Naive B cell (primary cell): ENCODE measurements around the gene TMEM132D. TPM values are rescaled to one million over a fixed set of nuclear protein-coding genes. Genes with fewer than 3 reads are reported as not detected.
"Not testable (repeated sequence)": the region's sequence is repeated elsewhere in the genome, so short reads cannot be mapped to it uniquely, and the experiment has no call there.

ENCODE experiments used
- ATAC-seq, 2 donors: fragments of 150-1000 bp; cut with Tn5 transposase; 2 replicates each; pipeline ENCODE4 v1.10.0; 2021; ENCODE audit warnings: low read depth in 2 of 2, mild to moderate bottlenecking in 2 of 2, moderate library complexity in 2 of 2
- DNase-seq: peaks from one replicate; pipeline ENCODE4 v3.0.0; 2022
- H3K27ac Mint-ChIP-seq, 6 donors: one replicate each; pipeline ENCODE4 v1.8.0; 2020 to 2022; ENCODE audit warnings: mild to moderate bottlenecking in 6 of 6, mixed read lengths in 6 of 6, moderate library complexity in 5 of 6, inconsistent platforms in 2 of 6
- H3K27me3 Mint-ChIP-seq, 3 donors: one replicate each; pipeline ENCODE4 v1.8.0; 2021 to 2022; ENCODE audit warnings: mixed read lengths in 3 of 3, mild to moderate bottlenecking in 1 of 3
- H3K36me3 Mint-ChIP-seq, 2 donors: one replicate each; pipeline ENCODE4 v1.8.0; 2020 to 2022; ENCODE audit warnings: mixed read lengths in 2 of 2, inconsistent platforms in 1 of 2, mild to moderate bottlenecking in 1 of 2
- H3K4me1 Mint-ChIP-seq, 3 donors: one replicate each; pipeline ENCODE4 v1.8.0; 2020 to 2022; ENCODE audit warnings: mixed read lengths in 3 of 3, inconsistent platforms in 1 of 3, mild to moderate bottlenecking in 1 of 3, moderate library complexity in 1 of 3
- H3K4me3 Mint-ChIP-seq, 8 donors: one replicate each; pipeline ENCODE4 v1.8.0; 2020 to 2022; ENCODE audit warnings: mild to moderate bottlenecking in 8 of 8, mixed read lengths in 8 of 8, moderate library complexity in 8 of 8, inconsistent platforms in 2 of 8
- H3K9me3 Mint-ChIP-seq, 7 donors: one replicate each; pipeline ENCODE4 v1.8.0; 2020 to 2022; ENCODE audit warnings: mixed read lengths in 7 of 7, mild to moderate bottlenecking in 5 of 7, inconsistent platforms in 2 of 7, moderate library complexity in 1 of 7
- polyA plus RNA-seq, 6 donors: library from polyadenylated mRNA; unstranded; fragments of 300-500 nt; fragmentation: Illumina TruSeq; gene quantifications; one replicate each; pipeline ENCODE4 v1.2.3, GENCODE V29; 2021; ENCODE audit warnings: low read depth in 6 of 6

The TMEM132D gene
- polyA plus RNA-seq, 6 donors from 2014 or later: not detected

- H3K9me3 Mint-ChIP-seq: peaks cover 5 to 38% (median 14%) of the 10 kb centered on the region in 7 donors
- H3K27ac Mint-ChIP-seq: no peak overlapping the region
- ATAC-seq (no peak), DNase-seq (no peak)
- no peaks in the 10 kb centered on the region for H3K4me1 Mint-ChIP-seq
- peaks cover 4 to 15% of the 10 kb centered on the region in 2 donors for H3K36me3 Mint-ChIP-seq
- H3K27me3 Mint-ChIP-seq: peaks cover 0 to 16% (median 6%) of the 10 kb centered on the region in 3 donors
- no peak overlapping the region for H3K4me3 Mint-ChIP-seq
Observed at GRCh38 chr12:129196927-129197326, 706.9 kb downstream of the TMEM132D start.

- Mint-ChIP-seq H3K9me3 (peaks cover 3 to 30% (median 12%) of the 10 kb centered on the region in 7 donors), H3K4me1 (no peaks in the 10 kb centered on the region), H3K36me3 (peaks cover 4 to 15% of the 10 kb centered on the region in 2 donors), H3K4me3 (no peak overlapping the region), H3K27me3 (peaks cover 0 to 8% (median 6%) of the 10 kb centered on the region in 3 donors), H3K27ac (no peak overlapping the region)
- no peak for DNase-seq
- no peak for ATAC-seq
Observed at GRCh38 chr12:129195081-129195480, 708.7 kb downstream of the TMEM132D start.

- H3K4me3 Mint-ChIP-seq: no peak overlapping the region
- peaks cover 4 to 15% of the 10 kb centered on the region in 2 donors for H3K36me3 Mint-ChIP-seq
- no peak overlapping the region for H3K27ac Mint-ChIP-seq
- ATAC-seq (no peak), DNase-seq (no peak)
- H3K4me1 Mint-ChIP-seq: no peaks in the 10 kb centered on the region
- H3K27me3 Mint-ChIP-seq: peaks cover 0 to 22% (median 18%) of the 10 kb centered on the region in 3 donors
- H3K9me3 Mint-ChIP-seq: peaks cover 3 to 26% (median 12%) of the 10 kb centered on the region in 7 donors
Observed at GRCh38 chr12:129193263-129193871, 710.5 kb downstream of the TMEM132D start.

- Mint-ChIP-seq H3K36me3 (peaks cover 4 to 15% of the 10 kb centered on the region in 2 donors), H3K9me3 (peaks cover 4 to 31% (median 12%) of the 10 kb centered on the region in 7 donors), H3K27me3 (peaks cover 0 to 22% (median 20%) of the 10 kb centered on the region in 3 donors), H3K4me1 (no peaks in the 10 kb centered on the region), H3K27ac (peak overlapping the region in 1 of 6 donors; percentile 27), H3K4me3 (no peak overlapping the region)
- no peak for ATAC-seq
- DNase-seq: no peak
Observed at GRCh38 chr12:129190827-129191226, 713.0 kb downstream of the TMEM132D start.

- H3K9me3 Mint-ChIP-seq: peaks cover 3 to 31% (median 12%) of the 10 kb centered on the region in 7 donors
- H3K27me3 Mint-ChIP-seq: peaks cover 0 to 17% (median 16%) of the 10 kb centered on the region in 3 donors
- peak overlapping the region in 1 of 8 donors; percentile 75 for H3K4me3 Mint-ChIP-seq
- H3K4me1 Mint-ChIP-seq, ATAC-seq, H3K27ac Mint-ChIP-seq, DNase-seq: not testable (repeated sequence)
- peaks cover 4 to 10% of the 10 kb centered on the region in 2 donors for H3K36me3 Mint-ChIP-seq
Observed at GRCh38 chr12:129189879-129190278, 713.9 kb downstream of the TMEM132D start.

GRCh38 chr12:129186952-129187351 is 716.9 kb downstream of the TMEM132D start:
- H3K4me3 Mint-ChIP-seq: no peak overlapping the region

GRCh38 chr12:129185855-129186254 is 718.0 kb downstream of the TMEM132D start:
- Mint-ChIP-seq H3K4me3 (no peak overlapping the region), H3K27ac (no peak overlapping the region), H3K4me1 (no peaks in the 10 kb centered on the region), H3K36me3 (no peaks in the 10 kb centered on the region), H3K9me3 (peaks cover 0 to 5% (median 2%) of the 10 kb centered on the region in 7 donors), H3K27me3 (peaks cover 11 to 14% (median 14%) of the 10 kb centered on the region in 3 donors)
- ATAC-seq (no peak), DNase-seq (no peak)

More at GRCh38 chr12:129186952-129187351, 716.9 kb downstream of the TMEM132D start:
- peaks cover 0 to 8% (median 2%) of the 10 kb centered on the region in 7 donors for H3K9me3 Mint-ChIP-seq
- H3K36me3 Mint-ChIP-seq: no peaks in the 10 kb centered on the region
- DNase-seq (no peak), ATAC-seq (no peak)
- no peaks in the 10 kb centered on the region for H3K4me1 Mint-ChIP-seq
- no peak overlapping the region for H3K27ac Mint-ChIP-seq
- H3K27me3 Mint-ChIP-seq: peaks cover 7 to 14% (median 14%) of the 10 kb centered on the region in 3 donors

GRCh38 chr12:129184127-129184928 is 719.5 kb downstream of the TMEM132D start:
- Mint-ChIP-seq H3K27ac (no peak overlapping the region), H3K4me1 (no peaks in the 10 kb centered on the region), H3K4me3 (no peak overlapping the region), H3K9me3 (peaks cover 0 to 5% (median 2%) of the 10 kb centered on the region in 7 donors), H3K27me3 (peaks cover 7 to 11% (median 8%) of the 10 kb centered on the region in 3 donors), H3K36me3 (no peaks in the 10 kb centered on the region)
- DNase-seq (no peak), ATAC-seq (no peak)

GRCh38 chr12:129179941-129180553 is 723.8 kb downstream of the TMEM132D start:
- H3K27ac Mint-ChIP-seq: no peak overlapping the region
- H3K4me1 Mint-ChIP-seq: no peaks in the 10 kb centered on the region
- H3K4me3 Mint-ChIP-seq: no peak overlapping the region
- no peaks in the 10 kb centered on the region for H3K36me3 Mint-ChIP-seq
- H3K9me3 Mint-ChIP-seq: peaks cover 0 to 5% (median 0%) of the 10 kb centered on the region in 7 donors
- ATAC-seq: no peak
- H3K27me3 Mint-ChIP-seq: peaks cover 0 to 11% (median 0%) of the 10 kb centered on the region in 3 donors
- DNase-seq: no peak

- ATAC-seq: no peak
- Mint-ChIP-seq H3K4me3 (no peak overlapping the region), H3K27me3 (no peaks in the 10 kb centered on the region), H3K4me1 (no peaks in the 10 kb centered on the region), H3K27ac (peak overlapping the region in 1 of 6 donors; percentile 7), H3K9me3 (peaks cover 0 to 12% (median 3%) of the 10 kb centered on the region in 7 donors), H3K36me3 (no peaks in the 10 kb centered on the region)
- no peak for DNase-seq
Observed at GRCh38 chr12:129169928-129170327, 733.9 kb downstream of the TMEM132D start.

- DNase-seq: no peak
- H3K27ac Mint-ChIP-seq: peak overlapping the region in 1 of 6 donors; percentile 73
- no peaks in the 10 kb centered on the region for H3K4me1 Mint-ChIP-seq
- ATAC-seq: no peak
- no peak overlapping the region for H3K4me3 Mint-ChIP-seq
- no peaks in the 10 kb centered on the region for H3K36me3 Mint-ChIP-seq
- peaks cover 0 to 9% (median 0%) of the 10 kb centered on the region in 3 donors for H3K27me3 Mint-ChIP-seq
- H3K9me3 Mint-ChIP-seq: peaks cover 4 to 22% (median 9%) of the 10 kb centered on the region in 7 donors
Observed at GRCh38 chr12:129163861-129164260, 740.0 kb downstream of the TMEM132D start.

GRCh38 chr12:129163461-129163860 is 740.4 kb downstream of the TMEM132D start:
- ATAC-seq (no peak), DNase-seq (no peak)
- H3K9me3 Mint-ChIP-seq: peaks cover 6 to 23% (median 11%) of the 10 kb centered on the region in 7 donors
- H3K4me1 Mint-ChIP-seq: no peaks in the 10 kb centered on the region
- H3K4me3 Mint-ChIP-seq: no peak overlapping the region
- peaks cover 0 to 9% (median 0%) of the 10 kb centered on the region in 3 donors for H3K27me3 Mint-ChIP-seq
- H3K36me3 Mint-ChIP-seq: no peaks in the 10 kb centered on the region
- peak overlapping the region in 1 of 6 donors; percentile 73 for H3K27ac Mint-ChIP-seq

- no peaks in the 10 kb centered on the region for H3K4me1 Mint-ChIP-seq
- H3K36me3 Mint-ChIP-seq: no peaks in the 10 kb centered on the region
- peaks cover 9 to 30% (median 14%) of the 10 kb centered on the region in 7 donors for H3K9me3 Mint-ChIP-seq
- no peak for ATAC-seq
- H3K4me3 Mint-ChIP-seq: no peak overlapping the region
- peaks cover 0 to 9% (median 0%) of the 10 kb centered on the region in 3 donors for H3K27me3 Mint-ChIP-seq
- peak overlapping the region in 1 of 6 donors; percentile 27 for H3K27ac Mint-ChIP-seq
- DNase-seq: no peak
Observed at GRCh38 chr12:129162805-129163204, 741.0 kb downstream of the TMEM132D start.
